GM21723 (cell line): Measurements from ENCODE around the gene VCL.
"Not testable (repeated sequence)": the region's sequence is repeated elsewhere in the genome, so short reads cannot be mapped to it uniquely, and the experiment has no call there.

Source experiments
- ATAC-seq: cut with Tn5 transposase; IDR thresholded peaks from one replicate; pipeline ENCODE4 v1.9.1; 2021; ENCODE audit warnings: mild to moderate bottlenecking, moderate library complexity; ENCODE audit not compliant: unreplicated experiment

The VCL gene

GRCh38 chr10:74097776-74098175 lies 99.9 kb downstream of the VCL start:
- ATAC-seq, result no peak

GRCh38 chr10:74099420-74099819 lies 101.5 kb downstream of the VCL start:
- no peak for ATAC-seq

GRCh38 chr10:74099836-74100235 lies 101.9 kb downstream of the VCL start:
- no peak for ATAC-seq

- ATAC-seq, result no peak
Observed at GRCh38 chr10:74103560-74104258, 105.8 kb downstream of the VCL start.

- no peak for ATAC-seq
Observed at GRCh38 chr10:74104480-74104879, 106.6 kb downstream of the VCL start.

- no peak for ATAC-seq
Observed at GRCh38 chr10:74104996-74105395, 107.1 kb downstream of the VCL start.

GRCh38 chr10:74107391-74107790 lies 109.5 kb downstream of the VCL start:
- ATAC-seq, result no peak

- no peak for ATAC-seq
Observed at GRCh38 chr10:74109452-74109851, 111.5 kb downstream of the VCL start.

GRCh38 chr10:74110120-74110519 lies 112.2 kb downstream of the VCL start:
- ATAC-seq, result no peak

GRCh38 chr10:74111799-74112198 lies 113.9 kb downstream of the VCL start:
- ATAC-seq, result no peak

- no peak for ATAC-seq
Observed at GRCh38 chr10:74113546-74113945, 115.6 kb downstream of the VCL start.

- ATAC-seq, result no peak
Observed at GRCh38 chr10:74114041-74114448, 116.1 kb downstream of the VCL start.

GRCh38 chr10:74117738-74118137 lies 119.8 kb downstream of the VCL start:
- ATAC-seq, result no peak

GRCh38 chr10:74118804-74119203 lies 120.9 kb downstream of the VCL start:
- no peak for ATAC-seq

- ATAC-seq, result no peak
Observed at GRCh38 chr10:74120911-74121310, 123.0 kb downstream of the VCL start.

- no peak for ATAC-seq
Observed at GRCh38 chr10:74121368-74121767, 123.5 kb downstream of the VCL start.

- ATAC-seq, result no peak
Observed at GRCh38 chr10:74122060-74122459, 124.1 kb downstream of the VCL start.

GRCh38 chr10:74123081-74123480 lies 125.2 kb downstream of the VCL start:
- no peak for ATAC-seq

GRCh38 chr10:74133923-74134820 lies 136.3 kb downstream of the VCL start:
- ATAC-seq, result no peak

- ATAC-seq, result no peak
Observed at GRCh38 chr10:74135452-74135851, 137.5 kb downstream of the VCL start.

- no peak for ATAC-seq
Observed at GRCh38 chr10:74137992-74138391, 140.1 kb downstream of the VCL start.

GRCh38 chr10:74138596-74138995 lies 140.7 kb downstream of the VCL start:
- not testable (repeated sequence) for ATAC-seq
